Mesenchymal stem cell (in vitro differentiated cells and primary cell): Measurements from ENCODE around the gene CERS6.

Experiments
- DNase-seq: peaks from one replicate; pipeline ENCODE4 v3.0.0-alpha.2; 2013
- H2AFZ ChIP-seq: one replicate; pipeline ENCODE4 v1.6.1; 2013; ENCODE audit warnings: low read depth, mild to moderate bottlenecking, control low read depth, inconsistent platforms, low read length, moderate library complexity
- H2AK5ac ChIP-seq: 2 replicates; pipeline ENCODE4 v1.6.1; 2013; ENCODE audit warnings: low read length, moderate library complexity, mild to moderate bottlenecking, inconsistent platforms; ENCODE audit not compliant: severe bottlenecking
- H2BK120ac ChIP-seq: one replicate; pipeline ENCODE4 v1.6.1; 2013; ENCODE audit warnings: low read depth, mild to moderate bottlenecking, inconsistent platforms, low read length, moderate library complexity
- H2BK12ac ChIP-seq, 2 experiments: one replicate each; pipeline ENCODE4 v1.6.1; 2013; ENCODE audit warnings: inconsistent platforms in 2 of 2, low read length in 2 of 2, mild to moderate bottlenecking in 2 of 2, moderate library complexity in 2 of 2, control low read depth in 1 of 2
- H2BK15ac ChIP-seq: one replicate; pipeline ENCODE4 v1.6.1; 2013; ENCODE audit warnings: mild to moderate bottlenecking, low read depth, inconsistent platforms; ENCODE audit not compliant: poor library complexity, severe bottlenecking
- H2BK5ac ChIP-seq: 2 replicates; pipeline ENCODE4 v1.6.1; 2013; ENCODE audit warnings: low read depth, mild to moderate bottlenecking, low read length, control low read depth, inconsistent platforms; ENCODE audit not compliant: poor library complexity, severe bottlenecking
- H3K14ac ChIP-seq, 2 experiments: one replicate each; pipeline ENCODE4 v1.6.1; 2013; ENCODE audit warnings: inconsistent platforms in 2 of 2, low read length in 2 of 2, control low read depth in 1 of 2, mild to moderate bottlenecking in 1 of 2, moderate library complexity in 1 of 2
- H3K18ac ChIP-seq, 2 experiments: one replicate each; pipeline ENCODE4 v1.6.1; 2013; ENCODE audit warnings: inconsistent platforms in 2 of 2, low read length in 2 of 2, control low read depth in 1 of 2, low read depth in 1 of 2, mild to moderate bottlenecking in 1 of 2
- H3K23ac ChIP-seq, 2 experiments: one replicate each; pipeline ENCODE4 v1.6.1; 2013; ENCODE audit warnings: inconsistent platforms in 2 of 2, low read length in 2 of 2, mild to moderate bottlenecking in 2 of 2, moderate library complexity in 2 of 2, control low read depth in 1 of 2
- H3K27ac ChIP-seq: 2 replicates; pipeline ENCODE4 v1.5.1; 2013; ENCODE audit warnings: mild to moderate bottlenecking, moderate library complexity, low read length, control low read depth, inconsistent platforms; ENCODE audit not compliant: poor library complexity, severe bottlenecking
- H3K27me3 ChIP-seq, 2 experiments: 2 replicates each; pipeline versions ENCODE4 v1.6.1 to v1.7.0; 2013; ENCODE audit warnings: low read length in 2 of 2, mild to moderate bottlenecking in 2 of 2, moderate library complexity in 2 of 2, control low read depth in 1 of 2, inconsistent platforms in 1 of 2; ENCODE audit not compliant: control insufficient read depth in 1 of 2, insufficient read depth in 1 of 2
- H3K36me3 ChIP-seq, 2 experiments: 2 replicates each; pipeline versions ENCODE4 v1.6.1 to v1.7.0; 2013; ENCODE audit warnings: low read length in 2 of 2, control low read depth in 1 of 2, inconsistent platforms in 1 of 2, low read depth in 1 of 2, mild to moderate bottlenecking in 1 of 2; ENCODE audit not compliant: insufficient read depth in 2 of 2, control insufficient read depth in 1 of 2
- H3K4ac ChIP-seq, 2 experiments: one replicate each; pipeline ENCODE4 v1.6.1; 2013; ENCODE audit warnings: inconsistent platforms in 2 of 2, low read length in 2 of 2, mild to moderate bottlenecking in 2 of 2, moderate library complexity in 2 of 2, control low read depth in 1 of 2, low read depth in 1 of 2
- H3K4me1 ChIP-seq: 2 replicates; pipeline ENCODE4 v1.6.1; 2013; ENCODE audit warnings: low read depth, low read length, control low read depth; ENCODE audit not compliant: control insufficient read depth, insufficient read depth
- H3K4me2 ChIP-seq: 2 replicates; pipeline ENCODE4 v1.6.1; 2013; ENCODE audit warnings: low read length, mild to moderate bottlenecking, inconsistent platforms; ENCODE audit not compliant: poor library complexity, severe bottlenecking
- H3K4me3 ChIP-seq, 2 experiments: 2 replicates each; pipeline versions ENCODE4 v1.5.1 to v1.7.0; 2013; ENCODE audit warnings: low read length in 2 of 2, mild to moderate bottlenecking in 2 of 2, control low read depth in 1 of 2, low read depth in 1 of 2; ENCODE audit not compliant: insufficient read depth in 1 of 2
- H3K79me1 ChIP-seq: replicated peaks from 2 replicates; pipeline ENCODE4 v1.6.1; 2013; ENCODE audit warnings: mild to moderate bottlenecking, control low read depth, low read length, inconsistent platforms; ENCODE audit not compliant: poor library complexity, severe bottlenecking
- H3K9ac ChIP-seq: 2 replicates; pipeline ENCODE4 v1.7.0; 2013; ENCODE audit warnings: mild to moderate bottlenecking, low read length, moderate library complexity
- H3K9me3 ChIP-seq: 2 replicates; pipeline ENCODE4 v1.7.0; 2013; ENCODE audit warnings: mild to moderate bottlenecking, low read length; ENCODE audit not compliant: control insufficient read depth
- H4K8ac ChIP-seq: one replicate; pipeline ENCODE4 v1.6.1; 2013; ENCODE audit warnings: inconsistent platforms, mild to moderate bottlenecking, low read length, moderate library complexity
- H4K91ac ChIP-seq: one replicate; pipeline ENCODE4 v1.6.1; 2013; ENCODE audit warnings: mild to moderate bottlenecking, low read length, inconsistent platforms
- WGBS: methylation state at CpG from one replicate; pipeline ENCODE4 v1.1.7; 2013; ENCODE audit warnings: mixed read lengths; 5-methylcytosine and 5-hydroxymethylcytosine counted together

Gene CERS6

DNA sequence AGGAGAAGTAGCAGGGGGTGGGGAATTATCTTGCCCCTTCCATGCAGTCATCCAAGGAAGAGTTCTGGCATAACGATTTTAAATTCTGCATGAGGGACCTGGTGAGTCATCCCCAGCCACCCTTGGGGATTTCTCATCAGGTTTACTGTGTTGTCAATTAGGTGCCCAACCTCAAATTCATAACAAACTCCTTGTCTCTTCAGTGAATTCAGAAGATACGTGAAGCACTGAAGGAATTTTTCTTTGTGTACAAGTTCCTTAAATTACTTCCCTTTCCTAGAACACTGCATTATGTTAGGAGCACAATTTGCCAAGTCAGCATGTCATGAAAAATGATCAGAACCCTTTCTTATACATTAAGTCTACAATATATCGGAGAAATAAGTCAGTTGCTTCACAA, 275.5 kb downstream of the CERS6 start:
- no peak overlapping the region for H3K4me3 ChIP-seq
- no peak overlapping the region for H3K14ac ChIP-seq
- 40% methylated on average over 2 of the region's 3 CpGs for WGBS
- H3K36me3 ChIP-seq = no peaks in the 10 kb centered on the region
- H2BK15ac ChIP-seq = no peak overlapping the region
- no peak overlapping the region for H4K8ac ChIP-seq
- no peak overlapping the region for H3K18ac ChIP-seq
- no peak overlapping the region for H2BK12ac ChIP-seq
- H3K27me3 ChIP-seq = no peaks in the 10 kb centered on the region
- H2AFZ ChIP-seq = no peak overlapping the region
- H3K23ac ChIP-seq = no peak overlapping the region
- peak; percentile 33 for DNase-seq
- H3K27ac ChIP-seq = no peak overlapping the region
- no peaks in the 10 kb centered on the region for H3K79me1 ChIP-seq
- no peak overlapping the region for H2BK5ac ChIP-seq
- H3K4ac ChIP-seq = no peak overlapping the region
- H2AK5ac ChIP-seq = no peak overlapping the region
- H3K9ac ChIP-seq = no peak overlapping the region
- no peaks in the 10 kb centered on the region for H3K9me3 ChIP-seq
- no peak overlapping the region for H4K91ac ChIP-seq
- no peak overlapping the region for H3K4me2 ChIP-seq
- no peak overlapping the region for H2BK120ac ChIP-seq
- peaks cover 2% of the 10 kb centered on the region for H3K4me1 ChIP-seq

DNA sequence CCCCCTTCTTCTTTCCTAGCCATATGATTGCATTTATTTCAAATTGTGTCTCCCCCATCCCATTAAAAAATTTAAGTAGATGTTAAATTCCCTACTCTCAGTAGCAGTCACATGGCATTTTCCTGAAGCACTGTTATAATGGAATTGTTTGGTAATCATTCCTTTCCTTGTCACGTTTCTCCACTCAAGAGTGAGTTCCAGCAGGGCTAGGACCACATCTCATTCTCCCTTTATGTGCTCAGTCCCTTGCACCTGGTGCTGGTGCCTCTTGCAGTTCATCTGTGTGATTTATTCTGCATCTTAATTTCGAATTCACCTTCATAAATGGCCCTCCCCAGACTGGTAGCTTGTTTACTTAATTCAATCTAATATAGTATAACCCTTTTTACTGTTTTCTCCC, 276.0 kb downstream of the CERS6 start:
- Histone ChIP-seq H3K4me3 (no peak overlapping the region), H2AFZ (no peak overlapping the region)
- 94% methylated on average over 2 of the region's 2 CpGs for WGBS

DNA sequence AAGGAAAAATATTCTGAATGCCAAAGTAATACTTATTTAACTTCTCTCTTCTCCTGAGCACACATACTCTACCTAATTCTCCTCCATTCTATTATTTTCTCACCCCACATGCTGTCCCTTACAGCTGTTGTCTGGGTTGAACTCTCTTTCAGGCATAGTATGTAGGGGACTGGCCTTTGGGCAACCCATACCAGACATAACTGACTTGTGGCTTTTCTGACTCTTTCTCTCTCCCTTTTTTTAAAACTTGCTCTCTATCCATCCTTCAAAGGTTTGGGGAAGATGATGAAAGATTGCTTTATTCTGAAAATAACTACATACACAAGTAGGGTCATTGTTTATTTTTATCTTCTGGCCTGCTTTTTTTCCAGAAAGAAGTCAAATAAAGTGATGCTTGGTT, 276.4 kb downstream of the CERS6 start:
- H3K23ac ChIP-seq = no peak overlapping the region
- no peak overlapping the region for H3K4me2 ChIP-seq
- no peak overlapping the region for H3K9ac ChIP-seq
- no peak overlapping the region for H2BK15ac ChIP-seq
- no peak overlapping the region for H3K14ac ChIP-seq
- H4K91ac ChIP-seq = no peak overlapping the region
- H2BK5ac ChIP-seq = no peak overlapping the region
- no peak overlapping the region for H3K4ac ChIP-seq
- H3K27ac ChIP-seq = no peak overlapping the region
- H2BK12ac ChIP-seq = no peak overlapping the region
- H2BK120ac ChIP-seq = no peak overlapping the region
- H4K8ac ChIP-seq = no peak overlapping the region
- H3K36me3 ChIP-seq = no peaks in the 10 kb centered on the region
- no peaks in the 10 kb centered on the region for H3K79me1 ChIP-seq
- H3K27me3 ChIP-seq = no peaks in the 10 kb centered on the region
- no peak overlapping the region for H3K18ac ChIP-seq
- DNase-seq = no peak
- H3K4me1 ChIP-seq = peaks cover 2% of the 10 kb centered on the region
- no peak overlapping the region for H2AK5ac ChIP-seq
- H3K9me3 ChIP-seq = no peaks in the 10 kb centered on the region
- H2AFZ ChIP-seq = no peak overlapping the region
- H3K4me3 ChIP-seq = no peak overlapping the region

More for the DNA sequence above, 276.0 kb downstream of the CERS6 start:
- DNase-seq = no peak
- no peaks in the 10 kb centered on the region for H3K27me3 ChIP-seq
- no peak overlapping the region for H2BK5ac ChIP-seq
- H2BK15ac ChIP-seq = no peak overlapping the region
- H2BK12ac ChIP-seq = no peak overlapping the region
- no peak overlapping the region for H2BK120ac ChIP-seq
- no peak overlapping the region for H4K8ac ChIP-seq
- H4K91ac ChIP-seq = no peak overlapping the region
- no peak overlapping the region for H3K27ac ChIP-seq
- no peaks in the 10 kb centered on the region for H3K9me3 ChIP-seq
- peaks cover 2% of the 10 kb centered on the region for H3K4me1 ChIP-seq
- H3K9ac ChIP-seq = no peak overlapping the region
- no peak overlapping the region for H3K14ac ChIP-seq
- no peaks in the 10 kb centered on the region for H3K79me1 ChIP-seq
- H3K36me3 ChIP-seq = no peaks in the 10 kb centered on the region
- H2AK5ac ChIP-seq = no peak overlapping the region
- no peak overlapping the region for H3K23ac ChIP-seq
- no peak overlapping the region for H3K18ac ChIP-seq
- H3K4ac ChIP-seq = no peak overlapping the region
- H3K4me2 ChIP-seq = no peak overlapping the region

DNA sequence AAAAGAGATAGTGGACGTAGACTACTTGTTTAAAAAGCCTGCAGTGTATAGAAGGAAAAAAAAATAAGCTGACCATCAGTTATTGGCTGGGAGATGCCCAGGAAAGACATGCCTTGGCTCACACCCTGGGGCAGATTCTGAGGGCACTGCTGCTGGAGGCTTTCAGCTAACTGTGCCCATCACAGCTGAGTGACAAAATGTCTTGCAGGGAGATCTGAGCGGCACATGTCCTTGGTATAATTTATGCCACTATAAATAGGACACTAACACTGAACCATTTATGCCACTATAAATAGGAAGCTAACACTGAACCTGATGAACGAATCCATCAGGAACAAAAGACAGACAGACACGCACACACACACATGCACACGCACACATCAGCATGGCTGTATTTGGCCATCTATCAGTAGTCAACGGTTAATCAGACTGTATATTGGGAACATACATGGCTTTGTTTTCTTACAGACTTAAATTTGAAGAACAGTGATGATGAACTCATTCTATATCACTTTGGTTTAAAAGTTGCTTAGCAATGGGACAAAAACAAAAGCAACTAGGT, 278.2 kb downstream of the CERS6 start:
- no peak overlapping the region for H3K4me3 ChIP-seq
- H3K27ac ChIP-seq = no peak overlapping the region
- no peaks in the 10 kb centered on the region for H3K9me3 ChIP-seq
- H2AK5ac ChIP-seq = no peak overlapping the region
- no peak overlapping the region for H2BK120ac ChIP-seq
- H3K79me1 ChIP-seq = no peaks in the 10 kb centered on the region
- peak overlapping the region in 1 of 2 experiments; percentile 51 for H3K4ac ChIP-seq
- WGBS = 92% methylated on average over 3 of the region's 6 CpGs
- no peak overlapping the region for H3K14ac ChIP-seq
- H3K9ac ChIP-seq = no peak overlapping the region
- H3K18ac ChIP-seq = no peak overlapping the region
- H3K23ac ChIP-seq = no peak overlapping the region
- H2BK15ac ChIP-seq = no peak overlapping the region
- no peak overlapping the region for H2BK5ac ChIP-seq
- no peaks in the 10 kb centered on the region for H3K27me3 ChIP-seq
- H4K8ac ChIP-seq = no peak overlapping the region
- DNase-seq = no peak
- H3K36me3 ChIP-seq = no peaks in the 10 kb centered on the region
- no peak overlapping the region for H2AFZ ChIP-seq
- no peak overlapping the region for H2BK12ac ChIP-seq
- H4K91ac ChIP-seq = no peak overlapping the region
- peaks cover 2% of the 10 kb centered on the region for H3K4me1 ChIP-seq
- no peak overlapping the region for H3K4me2 ChIP-seq
